Measurements from ENCODE around the gene APEH.

GRCh38 chr3:49658711-49659110 is 15.4 kb upstream of the APEH start:
- no peak for TF ChIP-seq POLR2AphosphoS5 (IDR thresholded peaks at IDR 0.05; ENCODE audit: borderline replicate concordance, low read depth, low read length)
- TF ChIP-seq EZH2 (IDR thresholded peaks at IDR 0.05), result no peak
- no peak for TF ChIP-seq FOXP2 (optimal IDR thresholded peaks at IDR 0.05; ENCODE audit: control extremely low read depth, extremely low read length, insufficient read depth)

Data from SK-N-MC (cell line).